H1 (cell line): ENCODE results near the gene ZNF622. TPM values are rescaled to one million over a fixed set of nuclear protein-coding genes. Genes with fewer than 3 reads are reported as not detected.

Experiments
- CTCF ChIA-PET: fragments of 300-600 bp; sonication (Branson Sonifier 250); formaldehyde crosslinking; loops from one replicate; lab custom pipeline; 2021; ENCODE audit not compliant: partially characterized antibody; lab: Charles Lee
- POLR2A ChIA-PET: fragments of 300-600 bp; sonication (Branson Sonifier 250); formaldehyde crosslinking; loops from one replicate; lab custom pipeline; 2021; ENCODE audit warnings: inconsistent platforms; ENCODE audit not compliant: partially characterized antibody; lab: Charles Lee
- DNase-seq, 2 experiments: peaks; one replicate each; pipeline versions ENCODE4 v3.0.0 to v3.0.0-alpha.2; 2010 to 2022; ENCODE audit warnings: low spot score in 2 of 2, low read depth in 1 of 2, mixed read lengths in 1 of 2
- FAIRE-seq: peaks from 2 replicates; lab custom pipeline; 2011; peaks lifted over from hg19 to GRCh38; lab: Jason Lieb, UNC
- H2AFZ ChIP-seq: 2 replicates; pipeline ENCODE4 v1.8.1; 2012; ENCODE audit warnings: low read length, inconsistent platforms
- H2AK5ac ChIP-seq: 2 replicates; pipeline ENCODE4 v1.6.1; 2013; ENCODE audit warnings: low read depth, low read length
- H2BK120ac ChIP-seq: replicated peaks from 2 replicates; pipeline ENCODE3; 2013; ENCODE audit warnings: low read depth, low read length, inconsistent platforms
- H2BK12ac ChIP-seq: 2 replicates; pipeline ENCODE4 v1.6.1; 2013; ENCODE audit warnings: low read depth, low read length
- H2BK15ac ChIP-seq: 2 replicates; pipeline ENCODE4 v1.6.1; 2013; ENCODE audit warnings: low read length
- H2BK20ac ChIP-seq: 2 replicates; pipeline ENCODE4 v1.6.1; 2013; ENCODE audit warnings: low read length
- H2BK5ac ChIP-seq: 2 replicates; pipeline ENCODE4 v1.6.1; 2013; ENCODE audit warnings: low read depth, low read length
- H3K14ac ChIP-seq: 2 replicates; pipeline ENCODE4 v1.6.1; 2013; ENCODE audit warnings: inconsistent platforms; ENCODE audit not compliant: insufficient read length
- H3K18ac ChIP-seq: 2 replicates; pipeline ENCODE4 v1.6.1; 2013; ENCODE audit warnings: low read length; ENCODE audit errors: extremely low read depth
- H3K23ac ChIP-seq: 2 replicates; pipeline ENCODE4 v1.6.1; 2013; ENCODE audit warnings: inconsistent platforms; ENCODE audit not compliant: insufficient read length
- H3K23me2 ChIP-seq: 2 replicates; pipeline ENCODE4 v1.6.1; 2013; ENCODE audit warnings: low read depth, low read length
- H3K27ac ChIP-seq: 2 replicates; pipeline ENCODE4 v1.6.1; 2011; ENCODE audit warnings: low read depth, low read length, inconsistent platforms
- H3K27me3 ChIP-seq, 4 experiments: replicated peaks in 1 of 4; 1 replicate in 1 of 4; 2 replicates in 3 of 4; pipeline versions ENCODE4 v1.6.1 to v1.8.1; 2011 to 2013; ENCODE audit warnings: low read length in 3 of 4, mild to moderate bottlenecking in 3 of 4, inconsistent platforms in 2 of 4, mixed read lengths in 2 of 4, moderate library complexity in 1 of 4; ENCODE audit not compliant: control insufficient read depth in 3 of 4, insufficient read depth in 3 of 4; ENCODE audit errors: extremely low read depth in 1 of 4
- H3K36me3 ChIP-seq, 4 experiments: 2 replicates each; pipeline versions ENCODE4 v1.6.1 to v1.8.1; 2011 to 2013; ENCODE audit warnings: mild to moderate bottlenecking in 4 of 4, low read length in 3 of 4, moderate library complexity in 2 of 4, control low read depth in 1 of 4, inconsistent platforms in 1 of 4; ENCODE audit not compliant: insufficient read depth in 4 of 4, control insufficient read depth in 2 of 4
- H3K4ac ChIP-seq: replicated peaks from 2 replicates; pipeline ENCODE3; 2013; ENCODE audit warnings: low read length, low read depth, mixed read lengths, inconsistent platforms; ENCODE audit not compliant: insufficient read length
- H3K4me1 ChIP-seq, 4 experiments: replicated peaks in 1 of 4; 1 replicate in 1 of 4; 2 replicates in 3 of 4; pipeline versions ENCODE4 v1.6.1 to v1.8.1; 2011 to 2013; ENCODE audit warnings: low read length in 3 of 4, inconsistent platforms in 2 of 4, mixed read lengths in 1 of 4; ENCODE audit not compliant: insufficient read depth in 4 of 4, control insufficient read depth in 3 of 4
- H3K4me2 ChIP-seq, 2 experiments: 2 replicates each; pipeline versions ENCODE4 v1.6.1 to v1.8.1; 2011 to 2013; ENCODE audit warnings: low read depth in 2 of 2, low read length in 2 of 2, control low read depth in 1 of 2, inconsistent platforms in 1 of 2, mild to moderate bottlenecking in 1 of 2; ENCODE audit not compliant: insufficient read depth in 1 of 2
- H3K4me3 ChIP-seq, 4 experiments: fragments of 200-600, 300-600 bp in 1 of 4; sonication (generic), shearing (Covaris generic), sonication (Bioruptor Twin) in 1 of 4; 2 replicates each; pipeline versions ENCODE4 v1.5.1 to v1.8.1; 2011 to 2016; ENCODE audit warnings: low read length in 4 of 4, low read depth in 3 of 4, control low read depth in 2 of 4, inconsistent platforms in 2 of 4, mild to moderate bottlenecking in 2 of 4, mixed read lengths in 1 of 4, moderate library complexity in 1 of 4; ENCODE audit not compliant: insufficient read depth in 2 of 4; ENCODE audit errors: extremely low read depth in 1 of 4
- H3K56ac ChIP-seq: replicated peaks from 2 replicates; pipeline ENCODE3; 2013; ENCODE audit warnings: low read depth, mild to moderate bottlenecking, mixed read lengths, low read length, inconsistent platforms; ENCODE audit not compliant: insufficient read length
- H3K79me1 ChIP-seq: 2 replicates; pipeline ENCODE4 v1.6.1; 2013; ENCODE audit warnings: low read depth, low read length, control low read depth
- H3K79me2 ChIP-seq, 2 experiments: 2 replicates each; pipeline versions ENCODE4 v1.6.1 to v1.8.1; 2012 to 2013; ENCODE audit warnings: low read length in 2 of 2, mild to moderate bottlenecking in 2 of 2, inconsistent platforms in 1 of 2; ENCODE audit not compliant: insufficient read depth in 2 of 2, control insufficient read depth in 1 of 2
- H3K9ac ChIP-seq, 4 experiments: replicated peaks in 1 of 4; 1 replicate in 1 of 4; 2 replicates in 3 of 4; pipeline versions ENCODE4 v1.6.1 to v1.8.1; 2011 to 2013; ENCODE audit warnings: low read depth in 3 of 4, low read length in 3 of 4, control low read depth in 2 of 4, mild to moderate bottlenecking in 2 of 4, moderate library complexity in 2 of 4, inconsistent platforms in 1 of 4; ENCODE audit errors: extremely low read depth in 1 of 4
- H3K9me3 ChIP-seq, 2 experiments: 2 replicates each; pipeline versions ENCODE4 v1.6.1 to v1.8.1; 2012 to 2013; ENCODE audit warnings: mild to moderate bottlenecking in 2 of 2, moderate library complexity in 2 of 2, control low read depth in 1 of 2, inconsistent platforms in 1 of 2, low read depth in 1 of 2, low read length in 1 of 2, mixed read lengths in 1 of 2; ENCODE audit not compliant: insufficient read depth in 2 of 2
- H4K20me1 ChIP-seq, 2 experiments: replicated peaks in 1 of 2; 2 replicates each; pipeline versions ENCODE3 to v1.8.1; 2011 to 2013; ENCODE audit warnings: inconsistent platforms in 2 of 2, low read length in 2 of 2, mild to moderate bottlenecking in 1 of 2; ENCODE audit not compliant: insufficient read depth in 2 of 2, control insufficient read depth in 1 of 2
- H4K5ac ChIP-seq: 2 replicates; pipeline ENCODE4 v1.6.1; 2013; ENCODE audit warnings: low read length, low read depth, mixed read lengths, inconsistent platforms; ENCODE audit not compliant: insufficient read length
- H4K8ac ChIP-seq: 2 replicates; pipeline ENCODE4 v1.8.0; 2013; ENCODE audit warnings: mild to moderate bottlenecking, moderate library complexity, low read length, inconsistent platforms; ENCODE audit not compliant: insufficient read depth; ENCODE audit errors: extremely low read depth
- H4K91ac ChIP-seq: replicated peaks from 2 replicates; pipeline ENCODE3; 2013; ENCODE audit warnings: low read length, mixed read lengths, inconsistent platforms; ENCODE audit not compliant: insufficient read length
- ASH2L ChIP-seq: fragments of 200-600, 300-600 bp; sonication (generic); IDR thresholded peaks from one replicate; pipeline ENCODE4 v1.7.1; 2017; ENCODE audit warnings: low read length
- ATF3 ChIP-seq: IDR thresholded peaks from 2 replicates; pipeline ENCODE4 v1.6.1; 2011; ENCODE audit warnings: low read depth, mild to moderate bottlenecking, low read length; ENCODE audit not compliant: insufficient read depth
- BACH1 ChIP-seq: IDR thresholded peaks from 2 replicates; pipeline ENCODE4 v1.6.1; 2012; ENCODE audit warnings: low read length, improper control_type of control experiment
- BRCA1 ChIP-seq: IDR thresholded peaks from 2 replicates; pipeline ENCODE4 v1.6.1; 2012; ENCODE audit warnings: low read depth, low read length, improper control_type of control experiment
- CEBPB ChIP-seq: IDR thresholded peaks from 2 replicates; pipeline ENCODE4 v1.6.1; 2012; ENCODE audit warnings: low read depth, low read length
- CREB1 ChIP-seq: IDR thresholded peaks from 2 replicates; pipeline ENCODE4 v1.6.1; 2012; ENCODE audit warnings: inconsistent platforms
- GTF2F1 ChIP-seq: IDR thresholded peaks from 2 replicates; pipeline ENCODE4 v1.6.1; 2012; ENCODE audit warnings: low read depth, low read length, improper control_type of control experiment, borderline replicate concordance
- KDM4A ChIP-seq: IDR thresholded peaks from one replicate; pipeline ENCODE4 v1.7.1; 2012; ENCODE audit warnings: low read depth, mild to moderate bottlenecking, moderate library complexity, low read length, inconsistent platforms; ENCODE audit not compliant: severe bottlenecking
- MAFK ChIP-seq: IDR thresholded peaks from 2 replicates; pipeline ENCODE4 v1.6.1; 2012; ENCODE audit warnings: low read depth, mild to moderate bottlenecking, improper control_type of control experiment, low read length
- POU5F1 ChIP-seq: IDR thresholded peaks from 2 replicates; pipeline ENCODE4 v1.6.1; 2011; ENCODE audit warnings: low read depth, mild to moderate bottlenecking, low read length, moderate library complexity
- RBBP5 ChIP-seq: IDR thresholded peaks from 2 replicates; pipeline ENCODE4 v1.7.1; 2012; ENCODE audit warnings: low read depth, mild to moderate bottlenecking, inconsistent platforms, low read length, moderate library complexity, borderline replicate concordance
- RFX5 ChIP-seq: IDR thresholded peaks from 2 replicates; pipeline ENCODE4 v1.6.1; 2011; ENCODE audit warnings: low read depth, low read length, improper control_type of control experiment, borderline replicate concordance
- SRF ChIP-seq: IDR thresholded peaks from 2 replicates; pipeline ENCODE4 v1.6.1; 2011; ENCODE audit warnings: mild to moderate bottlenecking, low read depth, low read length, moderate library complexity
- TAF1 ChIP-seq: IDR thresholded peaks from 2 replicates; pipeline ENCODE4 v1.6.1; 2011; ENCODE audit warnings: mild to moderate bottlenecking, low read depth, low read length
- TEAD4 ChIP-seq: IDR thresholded peaks from 2 replicates; pipeline ENCODE4 v1.6.1; 2012; ENCODE audit warnings: low read depth, low read length, inconsistent platforms, mixed read lengths
- YY1 ChIP-seq: IDR thresholded peaks from 2 replicates; pipeline ENCODE4 v1.6.1; 2011; ENCODE audit warnings: low read depth, mild to moderate bottlenecking, low read length
- WGBS, 2 experiments: shearing (Covaris generic) in 1 of 2; methylation state at CpG; one replicate each; pipeline versions ENCODE4 v1.1.6 to v1.1.7; 2013 to 2015; ENCODE audit warnings: low lambda C conversion rate in 2 of 2, mixed read lengths in 2 of 2, inconsistent platforms in 1 of 2, low coverage in 1 of 2, missing lambda C conversion rate in 1 of 2; ENCODE audit not compliant: insufficient replicate concordance in 2 of 2, insufficient coverage in 1 of 2, insufficient read length in 1 of 2; ENCODE audit errors: extremely low coverage in 1 of 2, missing lambda C conversion rate in 1 of 2; 5-methylcytosine and 5-hydroxymethylcytosine counted together
- polyA plus RNA-seq, 7 experiments: library from polyadenylated mRNA; depleted of rRNA in 3 of 7; stranded (reverse) in 5 of 7; unstranded in 2 of 7; fragments of >200 nt in 5 of 7; fragments of 200-250 nt in 2 of 7; gene quantifications; 1 replicate in 5 of 7; 2 replicates in 1 of 7; 4 replicates in 1 of 7; pipeline versions ENCODE4 v1.2.1 to v1.2.3, GENCODE V29; 2011 to 2013; ENCODE audit warnings: missing spikeins in 2 of 7, mixed read lengths in 2 of 7
- total RNA-seq: library from RNA; stranded (reverse); fragmentation: NEBNext Ultra II Directional; extraction: Animal tissue kit (Norgen Biotek cat#: 25700); gene quantifications from 2 replicates; pipeline ENCODE4 v1.2.1, GENCODE V29; 2021

ZNF622 gene
- total and polyA plus RNA-seq, 2 of the 8 experiments (the other 6 are each of a cell fraction or from before 2014, with no cell fraction given), result 8.8 to 30.8 TPM

- H4K20me1 ChIP-seq, result no peaks in the 10 kb centered on the region
- H3K79me1 ChIP-seq, result no peaks in the 10 kb centered on the region
- no peak overlapping the region for H2AK5ac ChIP-seq
- H3K4me2 ChIP-seq, result no peak overlapping the region
- no peak overlapping the region for H2BK12ac ChIP-seq
- H3K4me3 ChIP-seq, result no peak overlapping the region
- H2BK20ac ChIP-seq, result no peak overlapping the region
- H3K36me3 ChIP-seq, result no peaks in the 10 kb centered on the region
- no peak overlapping the region for H2AFZ ChIP-seq
- H2BK5ac ChIP-seq, result no peak overlapping the region
- no peak overlapping the region for H3K14ac ChIP-seq
- H3K9me3 ChIP-seq, result no peaks in the 10 kb centered on the region
- 79% methylated on average over 3 of the region's 3 CpGs; no CpG with 5 or more reads in 1 of the 2 experiments for WGBS, 2 experiments
- no peak overlapping the region for H3K56ac ChIP-seq
- FAIRE-seq (no peak), DNase-seq (no peak)
- H3K4ac ChIP-seq, result no peak overlapping the region
- no peaks in the 10 kb centered on the region for H3K79me2 ChIP-seq
- no peak overlapping the region for H4K5ac ChIP-seq
- no peaks in the 10 kb centered on the region for H3K4me1 ChIP-seq
- no peak overlapping the region for H3K27ac ChIP-seq
- H4K91ac ChIP-seq, result no peak overlapping the region
- no peaks in the 10 kb centered on the region for H3K23me2 ChIP-seq
- no peak overlapping the region for H2BK15ac ChIP-seq
- H3K9ac ChIP-seq, result no peak overlapping the region
- no peak overlapping the region for H3K23ac ChIP-seq
- no peak overlapping the region for H2BK120ac ChIP-seq
- ChIA-PET CTCF (interaction anchor here (1.3 kb wide), 2 partner anchors 13 to 108 kb away, joined by 3 to 4 read pairs; no protein-coding TSS in a partner anchor), POLR2A (no interaction called here)
- no peak overlapping the region for H3K18ac ChIP-seq
- no peak overlapping the region for H4K8ac ChIP-seq
- no peaks in the 10 kb centered on the region; a peak in 1 of 7 replicates for H3K27me3 ChIP-seq
- TF ChIP-seq MAFK (no peak), BRCA1 (no peak), SRF (no peak), ASH2L (no peak), YY1 (no peak), GTF2F1 (no peak), CEBPB (no peak), TAF1 (no peak), RBBP5 (no peak), KDM4A (no peak), CREB1 (no peak), BACH1 (no peak), ATF3 (no peak), POU5F1 (no peak), RFX5 (no peak), TEAD4 (no peak)
These were observed 11.9 kb upstream of the ZNF622 start for GRCh38 chr5:16477541-16477940.
